Fibroblast of the conjunctiva (primary cell): ENCODE results near the gene ALDH3B2.
"Not testable (repeated sequence)": the region's sequence is repeated elsewhere in the genome, so short reads cannot be mapped to it uniquely, and the experiment has no call there.

Experiments used
- DNase-seq: peaks from one replicate; pipeline ENCODE4 v3.0.0-alpha.2; 2010; ENCODE audit warnings: low read depth

Gene ALDH3B2

GRCh38 chr11:67685641-67686332, 11.4 kb upstream of the ALDH3B2 start:
- not testable (repeated sequence) for DNase-seq

DNA sequence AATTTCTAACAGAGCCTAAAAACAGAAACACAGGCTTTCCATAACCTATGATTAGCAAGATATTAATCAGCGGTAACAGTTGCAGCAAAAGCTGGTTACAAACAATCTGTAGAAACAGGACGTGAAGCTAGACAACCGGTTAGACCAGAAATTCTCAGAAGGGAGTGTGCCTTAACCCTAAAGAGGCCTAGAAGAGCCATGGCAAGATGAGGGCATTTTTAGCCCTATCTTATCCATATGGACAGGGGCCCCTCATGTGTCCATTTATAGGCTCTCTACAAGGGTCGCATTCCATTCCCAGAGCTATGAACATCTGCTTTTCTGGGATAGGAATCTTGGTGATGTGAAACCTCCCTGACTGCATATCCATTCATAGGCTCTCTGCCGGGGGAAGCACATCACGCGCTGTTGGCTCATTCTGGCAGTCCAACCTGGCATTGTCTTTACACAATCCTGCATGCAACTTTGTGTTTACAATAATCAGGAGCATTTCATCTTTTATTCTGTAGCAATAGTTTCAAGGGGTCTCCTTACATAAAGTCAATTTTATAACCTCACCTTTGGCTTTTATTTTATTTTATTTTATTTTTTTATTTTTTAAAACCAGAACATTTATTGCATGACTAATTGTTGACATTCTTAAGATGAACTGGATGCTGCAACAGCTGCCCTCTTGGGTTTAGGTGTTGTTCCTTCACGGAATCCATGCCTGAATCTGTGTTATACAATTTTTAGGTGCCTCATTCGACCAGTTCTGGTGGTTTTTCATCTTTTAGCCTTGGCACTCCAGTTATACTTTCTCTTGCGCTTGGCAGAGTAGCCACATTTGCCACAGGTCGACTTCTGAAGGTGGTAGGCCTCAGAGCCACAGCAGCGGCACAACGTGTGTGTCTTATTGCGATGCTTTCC, 8.0 kb upstream of the ALDH3B2 start:
- DNase-seq: not testable (repeated sequence)

GRCh38 chr11:67680696-67681470, 6.5 kb upstream of the ALDH3B2 start:
- DNase-seq: no peak

DNA sequence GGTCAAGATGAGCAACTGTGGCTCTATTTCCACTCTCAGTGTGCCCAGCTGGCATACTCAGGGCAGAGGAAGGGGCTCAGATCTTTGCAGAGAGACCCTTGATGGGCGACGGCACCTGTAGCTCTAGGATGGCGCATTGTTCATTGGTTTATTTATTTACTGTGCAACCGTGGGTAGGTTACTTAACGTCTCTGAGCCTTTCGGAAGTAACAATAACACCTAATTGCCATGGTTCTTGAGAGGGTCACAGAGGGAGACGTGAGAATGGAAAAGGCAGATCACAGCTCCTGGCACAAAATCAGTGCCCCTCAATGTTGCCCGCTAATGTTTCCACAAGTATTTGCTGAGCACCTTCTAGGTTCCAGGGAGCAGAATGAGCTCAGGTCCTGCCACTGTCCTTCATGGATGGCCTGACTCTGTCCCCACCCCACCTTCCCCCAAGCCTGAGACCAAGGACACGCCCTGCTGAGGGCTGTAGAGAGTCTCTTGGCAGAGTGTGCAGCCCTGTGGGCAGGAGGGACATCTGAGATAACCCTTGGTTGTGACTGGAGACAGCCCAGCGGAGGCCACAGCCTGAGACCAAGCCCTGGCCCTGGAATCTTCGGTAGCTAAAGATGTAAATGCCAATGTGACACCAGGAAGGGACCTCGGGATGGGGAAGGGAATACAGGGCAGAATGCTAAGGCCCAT, 780 bp upstream of the ALDH3B2 start:
- DNase-seq: no peak

DNA sequence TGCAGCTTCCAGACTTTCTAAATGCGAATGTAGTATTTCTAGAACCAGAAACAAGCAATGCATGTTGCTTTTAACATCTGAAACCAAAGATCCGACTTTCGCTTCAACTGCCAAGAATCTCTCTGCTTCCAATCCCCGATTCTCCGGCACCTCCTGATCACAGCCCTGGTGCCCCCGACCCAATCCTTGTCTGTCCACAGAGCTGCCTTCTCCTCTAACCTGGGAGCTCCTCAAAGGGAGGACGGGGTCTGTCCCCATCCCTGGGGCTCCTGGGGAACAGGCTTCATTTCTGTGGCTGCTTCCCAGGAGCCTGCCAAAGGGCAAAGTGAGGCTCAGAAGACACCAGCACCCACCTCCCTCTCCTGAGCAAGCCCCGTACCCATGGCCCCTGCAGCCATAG, 521 bp downstream of the ALDH3B2 start:
- DNase-seq: no peak

- DNase-seq: no peak
These were observed 1.1 kb downstream of the ALDH3B2 start for GRCh38 chr11:67673358-67673757.

GRCh38 chr11:67671211-67671520, 3.3 kb downstream of the ALDH3B2 start:
- no peak for DNase-seq

DNA sequence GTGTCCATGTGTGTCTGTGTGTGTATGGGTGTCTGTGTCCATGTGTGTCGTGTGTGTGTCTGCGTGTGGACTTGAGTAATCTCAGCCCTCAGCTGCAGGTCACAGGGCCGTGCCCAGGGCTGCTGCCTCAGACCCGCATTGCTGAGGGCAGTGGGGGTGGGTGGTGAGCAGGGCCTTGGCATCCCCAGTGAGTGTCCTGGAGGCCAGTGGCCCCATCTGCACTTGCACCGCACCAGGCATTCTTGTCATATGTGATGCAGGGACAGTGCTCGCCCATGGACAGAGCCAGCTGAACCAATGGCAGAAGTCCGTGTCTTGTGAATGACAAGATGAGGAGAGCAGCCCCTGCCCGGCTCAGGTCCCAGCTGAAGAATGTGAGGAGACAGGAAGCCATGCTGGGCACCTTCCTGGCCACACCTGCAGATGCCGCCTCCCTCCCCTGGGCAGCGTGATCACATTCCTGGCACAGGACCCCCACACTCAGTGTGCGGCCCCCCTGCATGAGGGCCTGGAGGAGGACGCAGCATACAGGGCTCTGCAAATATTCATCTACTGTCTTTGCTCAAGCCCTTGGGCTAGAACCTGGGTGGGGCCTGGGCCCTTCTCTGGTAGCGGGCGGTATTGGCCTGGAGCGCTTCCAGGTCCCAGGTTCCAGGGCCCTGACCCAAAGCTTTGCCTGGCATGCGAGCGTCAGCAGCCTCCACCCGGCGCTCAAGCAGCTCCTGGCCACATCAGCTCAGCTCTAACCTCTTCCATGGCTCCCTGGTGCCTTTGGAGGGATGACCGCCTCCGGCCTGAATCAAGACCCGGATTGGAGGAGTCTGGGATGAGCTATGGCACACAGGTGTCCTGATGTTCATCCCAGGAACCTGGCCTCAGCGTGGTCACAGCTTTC, 3.9 kb downstream of the ALDH3B2 start:
- DNase-seq: no peak

- no peak for DNase-seq
These were observed 6.3 kb downstream of the ALDH3B2 start for GRCh38 chr11:67668192-67668551.

DNA sequence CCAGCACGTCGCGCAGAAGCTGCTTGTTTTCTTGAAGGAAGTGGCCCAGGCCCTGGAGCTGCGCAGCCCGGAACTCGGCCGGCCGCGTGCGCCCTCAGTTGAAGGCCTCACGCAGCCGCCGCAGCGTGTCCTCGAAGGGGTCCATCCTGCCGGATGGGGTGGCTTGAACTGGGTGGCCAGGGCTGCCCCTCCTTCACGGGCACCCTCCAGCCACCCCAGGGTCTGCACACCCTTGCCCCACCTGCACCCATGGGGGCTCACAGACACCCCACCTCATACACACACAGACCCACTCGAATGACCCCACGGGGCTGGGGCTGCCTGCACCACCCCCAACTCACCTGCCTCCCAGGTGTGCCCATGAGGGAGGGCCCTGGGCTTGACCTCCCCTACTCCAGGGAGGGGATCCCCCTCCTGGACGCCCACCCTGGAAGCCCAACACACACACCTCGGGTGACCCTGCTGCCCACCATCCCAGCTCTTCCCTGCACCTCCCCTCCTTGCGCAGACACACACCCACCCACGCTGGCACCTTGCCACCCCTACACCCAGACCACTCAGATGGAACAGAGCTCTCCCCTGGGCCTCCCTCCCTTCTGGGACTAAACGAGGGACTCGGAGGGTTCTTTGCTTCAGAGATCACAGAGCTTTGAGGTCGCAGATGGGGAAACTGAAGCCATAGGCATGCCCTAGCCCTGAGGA, 6.8 kb downstream of the ALDH3B2 start:
- DNase-seq: no peak

DNA sequence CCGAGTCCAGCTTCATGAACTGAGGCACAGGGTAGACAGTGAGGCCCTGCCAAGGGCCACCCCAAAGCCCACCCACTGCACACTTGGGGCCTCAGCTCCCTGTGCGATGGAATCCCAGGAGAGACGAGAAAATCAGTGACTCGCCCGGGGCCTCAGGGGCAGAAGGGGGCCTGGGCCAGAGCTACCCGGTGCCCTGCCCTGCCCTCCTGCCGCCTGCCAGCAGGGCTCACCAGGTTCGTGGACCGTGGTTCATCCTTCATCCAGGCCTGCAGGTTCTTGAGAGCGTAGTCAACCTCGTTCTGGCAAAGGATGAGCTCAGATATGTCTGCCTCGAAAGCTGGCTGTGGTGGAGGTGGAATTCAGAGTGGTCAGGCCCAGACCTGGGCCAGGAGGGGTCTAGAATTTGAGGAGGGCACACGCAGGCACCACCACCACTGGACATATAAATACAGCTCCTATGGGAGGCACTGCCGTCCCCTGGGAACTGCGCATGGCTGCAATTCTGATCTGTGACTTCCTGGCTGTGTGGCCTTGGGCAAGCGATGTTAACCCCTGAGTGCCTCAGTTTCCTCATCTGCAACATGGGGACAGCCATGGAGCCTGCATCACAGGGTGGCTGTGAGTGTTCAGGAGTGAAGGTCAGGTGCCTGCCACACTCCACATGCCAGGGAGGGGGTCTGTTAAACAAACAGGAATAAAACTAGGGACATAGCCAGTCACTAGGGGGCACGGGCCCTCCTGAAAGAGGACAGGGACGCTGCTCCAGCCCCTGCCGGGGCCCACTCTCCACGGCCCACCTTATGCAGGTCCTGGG, 7.5 kb downstream of the ALDH3B2 start:
- DNase-seq: no peak

- no peak for DNase-seq
These were observed 8.1 kb downstream of the ALDH3B2 start for GRCh38 chr11:67666303-67666645.

- no peak for DNase-seq
These were observed 8.7 kb downstream of the ALDH3B2 start for GRCh38 chr11:67665541-67666302.

- DNase-seq: no peak
These were observed 9.5 kb downstream of the ALDH3B2 start for GRCh38 chr11:67664696-67665540.

GRCh38 chr11:67664213-67664585, 10.2 kb downstream of the ALDH3B2 start:
- no peak for DNase-seq

DNA sequence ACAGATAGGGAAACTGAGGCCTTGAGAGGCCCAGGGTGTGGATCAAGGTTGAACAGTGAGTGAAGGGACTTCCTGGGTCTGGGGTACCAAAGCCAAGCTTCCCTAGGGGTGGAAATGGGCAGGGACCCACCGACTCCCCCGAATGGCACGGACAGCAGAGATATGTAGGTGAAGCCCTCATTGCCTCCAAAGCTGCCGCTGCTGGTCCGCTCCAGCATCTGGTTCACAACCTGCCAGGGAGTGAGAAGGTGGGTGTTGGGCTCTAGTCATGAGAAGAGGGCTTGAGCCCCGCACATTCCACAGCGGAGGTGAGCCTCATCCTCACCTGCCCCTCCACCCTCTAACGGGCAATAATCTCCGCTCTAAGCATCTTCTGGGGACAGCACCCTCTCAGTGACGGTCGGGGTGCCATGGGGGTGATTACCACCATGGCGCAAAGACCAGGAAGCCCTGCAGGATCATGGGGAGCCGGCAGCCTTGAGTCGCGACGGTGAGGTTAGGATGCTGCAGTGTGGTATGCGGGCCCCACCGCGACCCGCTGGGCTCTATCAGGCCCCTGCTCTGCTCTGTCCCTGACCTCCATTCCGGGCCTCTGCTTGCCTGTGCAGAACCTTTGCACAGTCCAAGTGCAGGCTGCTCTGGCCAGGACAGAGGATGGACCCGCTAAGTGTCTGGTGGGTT, 10.8 kb downstream of the ALDH3B2 start:
- no peak for DNase-seq

- DNase-seq: no peak
These were observed 11.4 kb downstream of the ALDH3B2 start for GRCh38 chr11:67662835-67663531.
